HG02938 (cell line): ENCODE data around the gene TMEM132A.

Experiments used
- ATAC-seq: cut with Tn5 transposase; IDR thresholded peaks from one replicate; pipeline ENCODE4 v1.9.1; 2021; ENCODE audit warnings: mild to moderate bottlenecking, moderate library complexity; ENCODE audit not compliant: unreplicated experiment

The TMEM132A gene

DNA sequence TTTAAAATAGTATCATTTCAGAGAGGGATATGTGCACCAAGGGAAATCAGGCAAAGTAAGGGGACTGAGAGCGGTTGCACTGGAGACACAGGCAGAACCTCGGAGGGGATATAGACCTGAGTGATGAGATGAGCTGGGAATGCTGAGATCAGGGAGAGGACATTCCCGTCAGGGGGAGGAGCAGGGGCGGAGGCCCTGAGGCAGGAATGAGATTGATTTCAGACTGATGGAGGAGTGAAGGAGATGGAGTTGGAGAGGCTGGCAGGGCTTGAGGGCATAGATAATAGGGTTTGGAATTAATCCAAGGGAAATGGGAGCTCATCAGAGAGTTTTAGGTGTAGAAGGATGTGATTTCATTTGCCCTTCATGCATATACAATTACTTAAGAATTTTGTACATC lies 60.4 kb downstream of the TMEM132A start:
- no peak for ATAC-seq

DNA sequence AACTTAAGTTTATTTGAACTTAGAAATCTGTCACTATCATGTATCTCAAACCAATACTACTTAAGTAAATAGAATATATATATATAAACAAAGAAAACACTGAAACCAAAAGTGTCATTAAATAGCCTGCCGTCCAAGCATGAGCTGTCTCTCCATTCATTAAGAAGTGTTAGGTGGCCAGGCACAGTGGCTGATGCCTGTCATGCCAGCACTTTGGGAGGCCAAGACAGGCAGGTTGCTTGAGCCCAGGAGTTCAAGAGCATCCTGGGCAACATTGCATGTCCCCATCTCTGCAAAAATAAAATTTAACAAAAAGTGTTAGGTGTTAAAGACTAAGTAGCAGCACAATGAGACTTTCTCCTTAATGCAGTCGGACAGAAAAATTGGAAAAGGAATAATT lies 61.2 kb downstream of the TMEM132A start:
- ATAC-seq, result no peak

DNA sequence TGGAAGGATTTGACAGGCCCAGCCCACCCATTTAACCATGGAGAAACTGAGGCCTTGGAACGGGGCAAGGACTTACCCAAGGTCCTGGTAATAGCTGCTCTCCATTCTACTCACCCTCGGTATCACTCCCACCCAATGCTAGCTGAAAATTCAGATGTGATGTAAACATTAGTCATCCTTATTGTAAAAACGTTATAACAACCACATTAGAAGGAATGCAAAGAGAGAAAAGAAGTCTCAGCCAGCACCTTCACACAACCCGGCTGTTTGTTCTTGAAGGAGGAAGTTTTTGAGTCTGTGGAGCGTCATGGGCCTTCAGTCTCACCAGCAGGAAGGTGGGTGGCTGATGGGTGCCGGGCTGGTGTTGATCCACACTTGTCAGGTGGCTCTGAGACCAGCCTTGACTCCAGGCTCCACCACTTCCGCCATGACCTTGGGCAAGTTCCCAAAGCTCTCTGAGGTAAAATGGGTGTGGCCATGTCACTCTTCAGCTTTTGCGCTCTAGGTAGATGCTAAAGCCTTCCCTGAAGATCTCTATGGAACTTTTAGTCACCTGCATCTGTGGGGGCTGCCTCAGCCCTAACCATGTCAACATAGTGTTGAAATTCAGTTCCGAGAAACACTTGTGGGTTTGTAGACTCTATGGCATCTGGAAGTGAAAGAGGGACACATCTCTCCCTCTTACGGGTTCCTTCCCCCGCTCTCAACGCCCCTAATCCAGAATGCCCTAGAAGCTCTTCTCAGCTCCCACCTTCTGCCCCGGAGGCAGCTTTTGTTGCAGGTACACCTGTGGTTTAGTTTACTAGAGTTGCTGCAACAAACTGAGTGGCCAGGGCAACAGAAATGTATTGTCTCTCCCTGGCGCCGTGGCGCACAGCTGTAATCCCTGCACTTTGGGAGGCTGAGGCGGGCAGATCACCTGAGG lies 62.0 kb downstream of the TMEM132A start:
- ATAC-seq, result no peak
